ENCODE data around the gene ASB10. TPM values are rescaled to one million over a fixed set of nuclear protein-coding genes. Genes with fewer than 3 reads are reported as not detected.
A peak's percentile ranks its signal among the peaks of the same experiment; 100 is the strongest.

The ASB10 gene
- total and polyA plus RNA-seq, 7 donors: not detected

GRCh38 chr7:151232917-151233701 is 46.1 kb upstream of the ASB10 start:
- 7 to 13% methylated on average over 36 of the region's 36 CpGs for WGBS, 2 donors
- intact Hi-C loops (cut with DNase I): no loop called here
- DNase-seq: peak; percentile 70
- Histone ChIP-seq H3K36me3 (peaks cover 0 to 34% (median 15%) of the 10 kb centered on the region in 4 donors), H3K9me3 (no peaks in the 10 kb centered on the region), H3K27ac (peak overlapping the region; percentile 83 to 93 (median 86)), H3K4me1 (peaks cover 0 to 28% (median 23%) of the 10 kb centered on the region in 4 donors), H3K27me3 (no peaks in the 10 kb centered on the region), H3K4me3 (peak overlapping the region; percentile 92 to 98 (median 96))
- no peak for TF ChIP-seq EP300 (IDR thresholded peaks at IDR 0.05)
- TF ChIP-seq POLR2AphosphoS5 (IDR thresholded peaks at IDR 0.05): peak in 1 of 4 donors; percentile 7

GRCh38 chr7:151232091-151232916 is 45.3 kb upstream of the ASB10 start, which contains the start of gene CHPF2:
TSS of gene CHPF2 (plus strand) at chr7:151232483. CDS start at chr7:151234012, 1,529 bp downstream.
- TF ChIP-seq POLR2A (IDR thresholded peaks at IDR 0.05): peak; percentile 74 to 86
- TF ChIP-seq EP300 (IDR thresholded peaks at IDR 0.05): no peak
- peak; percentile 75 to 95 (median 88) for TF ChIP-seq POLR2AphosphoS5 (IDR thresholded peaks at IDR 0.05)
- Histone ChIP-seq H3K27me3 (no peaks in the 10 kb centered on the region), H3K9me3 (no peaks in the 10 kb centered on the region), H3K36me3 (peaks cover 0 to 26% (median 10%) of the 10 kb centered on the region in 4 donors), H3K27ac (peak within 1 kb of the TSS; percentile 83 to 93 (median 86)), H3K4me3 (peak within 1 kb of the TSS; percentile 92 to 98 (median 96)), H3K4me1 (peaks cover 0 to 34% (median 28%) of the 10 kb centered on the region in 4 donors)
- 1% methylated on average over 79 of the region's 79 CpGs for WGBS, 2 donors
- DNase-seq: peak; percentile 96
- intact Hi-C loops (cut with DNase I): no loop called here

- H3K4me3 ChIP-seq: no peak overlapping the region
- H3K36me3 ChIP-seq: peaks cover 0 to 14% (median 6%) of the 10 kb centered on the region in 4 donors
- H3K4me1 ChIP-seq: peaks cover 0 to 40% (median 32%) of the 10 kb centered on the region in 4 donors
- no peak for DNase-seq
- H3K27ac ChIP-seq: no peak overlapping the region
- no peaks in the 10 kb centered on the region for H3K9me3 ChIP-seq
- intact Hi-C loops (cut with DNase I): no loop called here
- TF ChIP-seq POLR2AphosphoS5 (IDR thresholded peaks at IDR 0.05) (no peak), POLR2A (IDR thresholded peaks at IDR 0.05) (no peak), EP300 (IDR thresholded peaks at IDR 0.05) (no peak), CTCF (IDR thresholded peaks at IDR 0.05) (no peak)
- H3K27me3 ChIP-seq: no peaks in the 10 kb centered on the region
- WGBS, 2 donors: 75 to 90% methylated on average over 1 of the region's 1 CpG
These were observed 44.0 kb upstream of the ASB10 start for GRCh38 chr7:151231080-151231479.

GRCh38 chr7:151229249-151229648 is 42.2 kb upstream of the ASB10 start:
- no peak for DNase-seq
- Histone ChIP-seq H3K36me3 (peaks cover 3 to 12% (median 6%) of the 10 kb centered on the region in 4 donors), H3K4me1 (peaks cover 0 to 52% (median 40%) of the 10 kb centered on the region in 4 donors), H3K27ac (no peak overlapping the region), H3K4me3 (no peak overlapping the region), H3K9me3 (no peaks in the 10 kb centered on the region), H3K27me3 (no peaks in the 10 kb centered on the region)
- WGBS, 2 donors: 89 to 92% methylated on average over 10 of the region's 10 CpGs
- intact Hi-C loops (cut with DNase I): no loop called here
- TF ChIP-seq CTCF (IDR thresholded peaks at IDR 0.05) (no peak), EP300 (IDR thresholded peaks at IDR 0.05) (no peak), POLR2A (IDR thresholded peaks at IDR 0.05) (no peak), POLR2AphosphoS5 (IDR thresholded peaks at IDR 0.05) (no peak)

- Histone ChIP-seq H3K9me3 (no peaks in the 10 kb centered on the region), H3K4me1 (peaks cover 0 to 42% (median 31%) of the 10 kb centered on the region in 4 donors), H3K36me3 (peaks cover 10 to 22% (median 15%) of the 10 kb centered on the region in 4 donors), H3K4me3 (peak overlapping the region; percentile 38 to 91 (median 81)), H3K27me3 (no peaks in the 10 kb centered on the region), H3K27ac (peak overlapping the region; percentile 84 to 87 (median 84))
- TF ChIP-seq CTCF (IDR thresholded peaks at IDR 0.05): no peak
- no peak for TF ChIP-seq EP300 (IDR thresholded peaks at IDR 0.05)
- TF ChIP-seq POLR2AphosphoS5 (IDR thresholded peaks at IDR 0.05): no peak
- TF ChIP-seq POLR2A (IDR thresholded peaks at IDR 0.05): no peak
- intact Hi-C loops (cut with DNase I): no loop called here
- WGBS, 2 donors: 23 to 66% methylated on average over 10 of the region's 10 CpGs
- DNase-seq: no peak
These were observed 41.2 kb upstream of the ASB10 start for GRCh38 chr7:151228024-151228866.

Measured in sigmoid colon (tissue), 7 donors.